ENCODE data around the gene BACE2. TPM values are rescaled to one million over a fixed set of nuclear protein-coding genes. Genes with fewer than 3 reads are reported as not detected.

The BACE2 gene
- total RNA-seq, 1 donor from 2014 or later: 64.8 TPM

DNA sequence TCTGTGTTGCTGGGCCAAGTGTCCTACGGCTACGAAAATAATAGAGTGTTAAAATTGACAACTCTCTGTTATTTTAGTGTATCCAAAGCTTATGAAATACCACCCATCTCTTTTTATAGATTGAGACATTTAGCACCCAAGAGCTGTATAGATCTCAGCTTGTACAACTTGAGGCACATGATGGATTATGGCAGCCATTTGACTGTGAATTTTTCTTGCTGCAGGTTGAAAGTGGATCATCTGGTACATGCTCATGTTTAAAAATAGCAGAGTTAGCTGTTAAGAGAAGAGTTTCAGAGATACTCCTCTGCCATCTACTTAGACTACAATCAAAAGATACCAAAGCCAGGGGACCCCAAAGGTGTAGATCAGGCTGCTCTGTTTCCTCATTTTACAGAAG is 99.4 kb downstream of the BACE2 start:
- no peak overlapping the region for H3K4me3 ChIP-seq (ENCODE audit: low read depth, low read length)
- H3K36me3 ChIP-seq (ENCODE audit: control insufficient read depth, insufficient read depth, low read length): no peaks in the 10 kb centered on the region
- DNase-seq (ENCODE audit: low read depth) (no peak), FAIRE-seq (no peak)
- TF ChIP-seq, protein P1, sequence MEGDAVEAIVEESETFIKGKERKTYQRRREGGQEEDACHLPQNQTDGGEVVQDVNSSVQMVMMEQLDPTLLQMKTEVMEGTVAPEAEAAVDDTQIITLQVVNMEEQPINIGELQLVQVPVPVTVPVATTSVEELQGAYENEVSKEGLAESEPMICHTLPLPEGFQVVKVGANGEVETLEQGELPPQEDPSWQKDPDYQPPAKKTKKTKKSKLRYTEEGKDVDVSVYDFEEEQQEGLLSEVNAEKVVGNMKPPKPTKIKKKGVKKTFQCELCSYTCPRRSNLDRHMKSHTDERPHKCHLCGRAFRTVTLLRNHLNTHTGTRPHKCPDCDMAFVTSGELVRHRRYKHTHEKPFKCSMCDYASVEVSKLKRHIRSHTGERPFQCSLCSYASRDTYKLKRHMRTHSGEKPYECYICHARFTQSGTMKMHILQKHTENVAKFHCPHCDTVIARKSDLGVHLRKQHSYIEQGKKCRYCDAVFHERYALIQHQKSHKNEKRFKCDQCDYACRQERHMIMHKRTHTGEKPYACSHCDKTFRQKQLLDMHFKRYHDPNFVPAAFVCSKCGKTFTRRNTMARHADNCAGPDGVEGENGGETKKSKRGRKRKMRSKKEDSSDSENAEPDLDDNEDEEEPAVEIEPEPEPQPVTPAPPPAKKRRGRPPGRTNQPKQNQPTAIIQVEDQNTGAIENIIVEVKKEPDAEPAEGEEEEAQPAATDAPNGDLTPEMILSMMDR (IDR thresholded peaks at IDR 0.05; ENCODE audit: insufficient read depth, low read length, severe bottlenecking): no peak
- no peaks in the 10 kb centered on the region for H3K27me3 ChIP-seq (ENCODE audit: control insufficient read depth, insufficient read depth, low read length)

DNA sequence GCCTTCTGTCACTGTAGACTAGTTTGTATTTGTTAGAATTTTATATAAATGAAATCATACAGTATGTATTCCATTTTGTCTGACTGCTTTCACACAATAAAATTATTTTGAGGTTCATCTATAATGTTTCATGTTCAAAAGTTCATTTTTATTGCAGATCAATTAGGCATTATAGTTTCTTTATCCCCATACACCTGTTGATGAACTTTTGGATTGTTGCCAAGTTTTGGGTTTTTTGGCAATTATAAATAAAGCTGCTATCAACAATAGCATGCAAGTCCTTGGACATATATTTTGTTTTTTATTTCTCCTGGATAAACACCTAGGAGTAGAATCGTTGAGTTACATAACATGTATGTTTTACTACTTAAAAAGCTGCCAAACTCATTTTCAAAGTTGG is 101.6 kb downstream of the BACE2 start:
- Histone ChIP-seq H3K36me3 (ENCODE audit: control insufficient read depth, insufficient read depth, low read length) (no peaks in the 10 kb centered on the region), H3K27me3 (ENCODE audit: control insufficient read depth, insufficient read depth, low read length) (no peaks in the 10 kb centered on the region), H3K4me3 (ENCODE audit: low read depth, low read length) (no peak overlapping the region)
- DNase-seq (ENCODE audit: low read depth) (no peak), FAIRE-seq (no peak)
- TF ChIP-seq, protein P1 (IDR thresholded peaks at IDR 0.05; ENCODE audit: insufficient read depth, low read length, severe bottlenecking): no peak

DNA sequence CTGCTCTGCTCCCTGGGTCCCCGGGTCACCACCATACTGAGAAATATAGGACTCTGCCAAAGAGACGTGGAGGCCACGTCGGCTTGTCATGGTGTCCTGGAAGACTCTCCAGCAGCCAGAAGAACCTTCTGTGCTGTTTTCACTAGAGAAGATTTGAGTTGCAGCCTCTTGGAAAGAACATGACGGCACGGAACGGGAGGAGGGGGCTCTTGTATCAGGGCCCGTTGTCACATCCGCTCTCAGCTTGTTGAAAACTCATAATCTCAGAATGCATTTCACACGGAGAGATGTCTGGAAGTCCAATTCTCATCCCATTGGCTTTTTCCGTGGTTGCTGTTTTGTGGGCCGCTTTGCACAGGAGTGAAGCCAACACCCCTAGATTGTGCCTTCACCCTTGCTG is 109.2 kb downstream of the BACE2 start:
- peaks cover 2% of the 10 kb centered on the region for H3K36me3 ChIP-seq (ENCODE audit: control insufficient read depth, insufficient read depth, low read length)
- TF ChIP-seq, protein P1 (IDR thresholded peaks at IDR 0.05; ENCODE audit: insufficient read depth, low read length, severe bottlenecking): no peak
- DNase-seq (ENCODE audit: low read depth): no peak
- H3K27me3 ChIP-seq (ENCODE audit: control insufficient read depth, insufficient read depth, low read length): no peaks in the 10 kb centered on the region
- no peak for FAIRE-seq
- H3K4me3 ChIP-seq (ENCODE audit: low read depth, low read length): no peak overlapping the region

DNA sequence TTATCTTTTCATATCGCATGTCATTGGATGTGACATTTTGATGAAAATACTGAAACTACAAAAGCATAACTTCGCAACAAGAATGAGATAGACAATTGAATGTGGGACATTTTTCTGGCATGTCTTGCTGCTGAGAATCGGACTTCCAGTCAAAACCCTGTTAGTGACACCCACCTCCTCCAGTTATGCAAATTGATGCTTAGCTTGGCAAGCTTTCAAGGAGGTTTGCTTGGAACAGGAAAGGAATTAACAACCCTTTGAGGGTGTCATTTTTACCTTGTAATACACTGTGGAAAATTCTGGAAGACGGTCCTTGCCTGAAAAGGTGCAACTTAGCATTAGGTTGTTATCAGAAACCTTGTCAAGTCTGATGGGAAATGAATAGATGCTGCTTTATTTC is 109.9 kb downstream of the BACE2 start:
- Histone ChIP-seq H3K4me3 (ENCODE audit: low read depth, low read length) (no peak overlapping the region), H3K36me3 (ENCODE audit: control insufficient read depth, insufficient read depth, low read length) (peaks cover 2% of the 10 kb centered on the region), H3K27me3 (ENCODE audit: control insufficient read depth, insufficient read depth, low read length) (no peaks in the 10 kb centered on the region)
- no peak for FAIRE-seq
- TF ChIP-seq, protein P1 (IDR thresholded peaks at IDR 0.05; ENCODE audit: insufficient read depth, low read length, severe bottlenecking): no peak
- no peak for DNase-seq (ENCODE audit: low read depth)

DNA sequence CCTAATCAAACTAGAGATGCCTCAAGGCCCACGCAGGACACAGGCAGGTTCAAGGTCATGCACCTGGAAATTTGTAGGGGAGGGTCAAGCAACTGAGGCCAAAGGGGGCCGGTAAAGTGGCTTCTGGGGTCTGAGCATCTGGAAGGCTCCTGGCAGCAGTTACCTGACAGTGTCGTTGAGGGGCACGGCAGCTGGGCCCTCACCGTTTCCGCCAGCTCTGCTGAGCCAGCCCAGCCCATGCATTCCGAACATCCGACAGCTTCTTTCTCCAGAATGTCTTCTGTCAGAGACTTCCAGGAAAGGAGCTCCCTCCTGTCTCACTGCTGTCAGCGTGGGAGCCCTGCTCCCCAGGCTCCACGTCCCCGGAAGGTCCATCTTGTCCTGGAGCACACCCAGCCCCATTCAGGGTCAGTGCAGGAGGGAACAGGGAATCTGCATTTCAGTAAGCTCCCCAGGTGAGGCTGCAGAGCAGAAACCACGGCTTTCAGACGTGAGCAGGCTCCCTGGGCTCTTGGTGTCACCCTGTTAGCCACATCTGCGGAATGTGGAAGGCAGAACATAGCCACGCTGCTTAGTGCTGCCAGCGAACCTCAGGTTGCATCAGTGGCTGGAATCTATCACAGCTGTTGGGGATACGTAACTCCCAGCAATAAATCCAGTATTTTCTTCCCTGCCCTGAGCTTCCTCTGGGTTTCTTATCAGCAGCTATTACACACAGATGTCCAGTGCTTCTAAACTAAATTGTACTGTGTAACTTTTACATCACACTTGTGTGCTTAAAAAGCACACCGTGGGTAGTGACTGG is 112.4 kb downstream of the BACE2 start:
- no peaks in the 10 kb centered on the region for H3K27me3 ChIP-seq (ENCODE audit: control insufficient read depth, insufficient read depth, low read length)
- FAIRE-seq: no peak
- no peak overlapping the region for H3K4me3 ChIP-seq (ENCODE audit: low read depth, low read length)
- no peak for DNase-seq (ENCODE audit: low read depth)
- H3K36me3 ChIP-seq (ENCODE audit: control insufficient read depth, insufficient read depth, low read length): peaks cover under 1% of the 10 kb centered on the region
- TF ChIP-seq, protein P1 (IDR thresholded peaks at IDR 0.05; ENCODE audit: insufficient read depth, low read length, severe bottlenecking): no peak

DNA sequence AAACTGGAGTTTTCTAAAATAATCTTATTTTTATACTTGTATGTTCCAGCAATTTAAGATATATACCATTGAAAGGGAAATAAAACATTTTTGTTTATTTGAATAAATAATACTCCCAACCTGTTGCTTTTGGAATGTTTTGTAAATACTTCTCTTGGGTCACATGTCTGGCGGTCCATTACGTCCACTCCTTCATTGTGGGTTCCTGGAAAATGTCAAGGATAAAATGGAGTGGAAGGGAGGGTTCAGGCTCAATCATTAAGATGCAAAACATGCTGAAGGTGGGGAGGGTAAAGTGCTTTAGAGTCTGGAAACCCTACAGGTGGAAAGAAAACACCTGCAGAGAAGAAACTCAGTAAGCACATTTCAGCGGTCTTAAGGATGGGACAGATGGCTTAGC is 114.5 kb downstream of the BACE2 start:
- Histone ChIP-seq H3K36me3 (ENCODE audit: control insufficient read depth, insufficient read depth, low read length) (no peaks in the 10 kb centered on the region), H3K4me3 (ENCODE audit: low read depth, low read length) (no peak overlapping the region), H3K27me3 (ENCODE audit: control insufficient read depth, insufficient read depth, low read length) (no peaks in the 10 kb centered on the region)
- no peak for DNase-seq (ENCODE audit: low read depth)
- FAIRE-seq: no peak
- TF ChIP-seq, protein P1 (IDR thresholded peaks at IDR 0.05; ENCODE audit: insufficient read depth, low read length, severe bottlenecking): no peak

All from bronchial epithelial cell (primary cell).